A549 treated with DMSO at 1 μM for 4 hours (cell line): ENCODE results near the gene CACNB4. TPM values are rescaled to one million over a fixed set of nuclear protein-coding genes. Genes with fewer than 3 reads are reported as not detected.

Source experiments
- total RNA-seq: library from RNA; stranded (reverse); fragments of 200-300 nt; extraction: Qiagen RNA extraction; gene quantifications from 5 replicates; pipeline ENCODE4 v1.2.3, GENCODE V29; 2022; ENCODE audit warnings: low read depth

The CACNB4 gene
- 0.10 to 0.20 TPM (median 0.11 TPM) in 5 replicates for total RNA-seq

DNA sequence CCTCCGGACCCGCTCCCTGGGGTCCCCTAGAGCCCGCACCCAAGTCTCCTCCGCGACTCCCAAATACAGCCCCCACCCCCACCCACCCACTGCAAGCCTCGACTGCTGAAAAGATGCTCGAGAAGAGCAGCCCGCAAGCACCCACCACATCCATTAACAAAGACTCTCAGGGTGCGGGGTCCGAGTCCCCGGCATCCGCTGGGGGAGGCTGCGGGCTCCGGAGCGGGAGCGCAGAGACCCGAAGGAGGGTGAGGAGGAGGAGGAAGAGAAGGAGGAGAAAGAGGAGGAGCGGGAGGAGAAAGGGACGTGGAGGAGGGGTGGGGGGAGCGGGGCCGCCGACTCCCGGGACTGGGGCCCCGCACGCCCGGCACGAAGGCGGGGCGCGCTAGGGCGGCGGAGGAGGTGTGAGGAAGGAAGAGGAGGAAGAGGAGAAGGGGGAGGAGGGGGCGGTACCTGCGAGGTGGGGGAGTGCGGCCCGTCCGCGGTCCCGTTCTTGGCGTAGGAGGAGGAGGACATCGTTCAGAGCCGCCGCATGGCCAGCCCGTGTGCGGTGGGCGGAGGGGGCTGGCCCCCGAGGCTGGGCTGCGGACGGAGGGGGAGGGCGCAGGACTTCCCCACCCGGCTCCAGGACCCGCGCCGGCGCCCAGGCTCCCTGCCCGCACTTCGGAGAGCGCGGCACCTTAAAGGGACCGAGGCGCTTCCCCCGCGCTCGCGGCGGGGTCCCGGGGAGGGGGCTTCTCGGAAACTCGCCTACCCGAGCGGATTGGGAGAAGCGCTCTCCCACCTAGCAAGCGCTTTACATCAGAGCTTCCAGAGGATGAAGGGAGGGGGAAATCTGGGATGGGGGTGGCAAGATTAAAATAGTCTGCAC is at the start of gene CACNB4:
Gene CACNB4, minus strand, starts transcription at position 549 of the 871 bp plus-strand sequence.

GRCh38 chr2:151828143-151828889 is 270.5 kb downstream of the CACNB4 start, which contains the start of gene ARL5A:
Gene ARL5A, minus strand, starts transcription at chr2:151828421. Its CDS starts 245 bp downstream, at chr2:151828176.

Other genes with a start within 250 kb of the CACNB4 start
- 8.6 to 12.1 TPM (median 10.4 TPM) in 5 replicates for gene STAM2, start 76.7 kb upstream of the CACNB4 start, total RNA-seq
- 23.5 to 37.7 TPM (median 32.7 TPM) in 5 replicates for gene FMNL2, start 236.1 kb upstream of the CACNB4 start, total RNA-seq